NCI-H226 (cell line): ENCODE results near the gene MMP27.
"Not testable (repeated sequence)": the region's sequence is repeated elsewhere in the genome, so short reads cannot be mapped to it uniquely, and the experiment has no call there.

Experiments
- DNase-seq: peaks from one replicate; pipeline ENCODE4 v3.0.0-alpha.2; 2015

Gene MMP27, protein sequence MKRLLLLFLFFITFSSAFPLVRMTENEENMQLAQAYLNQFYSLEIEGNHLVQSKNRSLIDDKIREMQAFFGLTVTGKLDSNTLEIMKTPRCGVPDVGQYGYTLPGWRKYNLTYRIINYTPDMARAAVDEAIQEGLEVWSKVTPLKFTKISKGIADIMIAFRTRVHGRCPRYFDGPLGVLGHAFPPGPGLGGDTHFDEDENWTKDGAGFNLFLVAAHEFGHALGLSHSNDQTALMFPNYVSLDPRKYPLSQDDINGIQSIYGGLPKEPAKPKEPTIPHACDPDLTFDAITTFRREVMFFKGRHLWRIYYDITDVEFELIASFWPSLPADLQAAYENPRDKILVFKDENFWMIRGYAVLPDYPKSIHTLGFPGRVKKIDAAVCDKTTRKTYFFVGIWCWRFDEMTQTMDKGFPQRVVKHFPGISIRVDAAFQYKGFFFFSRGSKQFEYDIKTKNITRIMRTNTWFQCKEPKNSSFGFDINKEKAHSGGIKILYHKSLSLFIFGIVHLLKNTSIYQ

DNA sequence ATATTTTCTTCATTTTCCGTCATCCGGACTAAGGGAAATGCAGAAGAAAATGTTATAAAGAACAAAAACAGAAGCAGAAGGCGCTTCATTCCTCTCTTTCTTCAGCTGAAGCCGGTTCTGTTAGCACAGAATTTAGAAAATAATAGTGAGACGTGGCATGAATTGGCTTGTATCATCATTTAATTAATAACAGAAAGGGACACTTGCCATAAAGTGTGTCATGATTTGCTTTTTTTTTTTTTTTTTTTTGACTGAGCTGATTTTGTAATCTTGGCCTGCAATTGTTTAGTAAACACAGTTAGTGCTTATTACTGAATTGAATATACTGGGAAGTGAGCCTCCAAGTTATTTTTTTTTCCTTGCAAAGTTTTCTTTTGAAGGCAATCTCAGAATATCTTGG, at the start of gene MMP27:
Gene MMP27 (minus strand): TSS at position 144 of the 400 bp plus-strand sequence. CDS start 55 bp downstream, at position 89.
- DNase-seq = no peak

DNA sequence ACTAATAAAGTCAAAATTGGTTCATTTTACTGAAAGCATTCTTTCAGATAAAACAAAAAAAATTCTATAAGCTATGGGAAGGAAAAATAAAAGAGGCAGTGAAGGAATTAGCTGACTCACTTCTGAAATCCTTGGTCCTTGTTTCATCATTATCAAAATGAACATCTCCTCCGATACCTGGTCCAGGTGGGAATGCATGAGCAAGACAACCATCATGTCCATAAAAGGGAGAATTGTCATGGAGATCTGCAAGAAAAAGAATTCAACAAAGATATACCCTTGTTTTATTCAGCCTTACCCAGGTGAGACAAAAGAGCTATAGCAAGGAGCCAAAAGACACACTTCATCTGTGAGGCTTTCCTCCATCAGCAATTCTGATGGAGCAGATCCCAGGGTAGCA, 47.7 kb upstream of the MMP27 start:
- DNase-seq = no peak

DNA sequence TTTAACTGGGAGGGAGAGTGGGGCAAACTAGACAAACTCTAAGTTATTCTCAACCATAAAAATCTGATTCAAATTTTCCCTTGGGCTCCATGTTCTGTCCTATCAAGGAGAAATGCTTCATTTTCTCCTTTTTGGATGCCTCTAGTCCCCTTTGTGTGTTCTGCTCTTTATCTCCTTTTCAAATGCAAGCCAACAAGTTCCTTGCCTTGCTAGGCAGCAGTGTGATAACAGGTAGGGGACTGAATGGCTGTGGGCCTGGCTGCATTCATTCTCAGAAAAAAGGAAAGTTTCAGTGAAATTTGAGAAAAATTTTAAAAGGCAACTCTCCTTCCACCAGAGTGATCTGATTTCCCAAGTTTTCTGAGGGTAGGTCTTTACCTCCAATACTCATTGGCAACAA, 46.1 kb upstream of the MMP27 start:
- DNase-seq = no peak

DNA sequence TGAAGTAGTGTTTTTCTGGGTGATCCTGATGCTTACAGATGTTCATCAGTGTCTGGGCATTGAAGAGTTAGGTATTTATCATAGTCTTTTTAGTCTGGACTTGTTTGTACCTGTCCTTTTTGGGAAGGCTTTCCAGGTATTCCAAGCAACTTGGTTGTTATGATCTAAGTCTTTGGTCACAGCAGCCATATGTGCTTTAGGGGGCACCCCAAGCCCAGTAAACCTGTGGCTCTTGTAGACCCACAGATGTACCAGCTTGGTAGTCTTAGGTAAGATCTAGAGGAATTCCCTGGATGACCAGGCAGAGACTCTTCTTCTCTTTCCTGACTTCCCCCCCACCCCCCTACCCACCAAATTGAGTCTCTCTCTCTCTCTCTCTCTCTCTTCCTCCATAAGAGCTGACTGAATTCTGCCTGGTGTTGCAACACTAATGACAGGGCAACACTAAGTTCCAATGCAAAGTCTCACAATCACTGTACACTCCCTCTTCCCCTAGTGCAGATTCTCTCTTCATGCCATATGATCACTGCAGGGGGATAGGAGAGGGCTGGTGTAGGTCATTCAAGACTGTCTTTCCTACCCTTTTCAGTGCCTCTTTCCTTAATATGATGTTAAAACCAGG, 43.6 kb upstream of the MMP27 start:
- DNase-seq = no peak

DNA sequence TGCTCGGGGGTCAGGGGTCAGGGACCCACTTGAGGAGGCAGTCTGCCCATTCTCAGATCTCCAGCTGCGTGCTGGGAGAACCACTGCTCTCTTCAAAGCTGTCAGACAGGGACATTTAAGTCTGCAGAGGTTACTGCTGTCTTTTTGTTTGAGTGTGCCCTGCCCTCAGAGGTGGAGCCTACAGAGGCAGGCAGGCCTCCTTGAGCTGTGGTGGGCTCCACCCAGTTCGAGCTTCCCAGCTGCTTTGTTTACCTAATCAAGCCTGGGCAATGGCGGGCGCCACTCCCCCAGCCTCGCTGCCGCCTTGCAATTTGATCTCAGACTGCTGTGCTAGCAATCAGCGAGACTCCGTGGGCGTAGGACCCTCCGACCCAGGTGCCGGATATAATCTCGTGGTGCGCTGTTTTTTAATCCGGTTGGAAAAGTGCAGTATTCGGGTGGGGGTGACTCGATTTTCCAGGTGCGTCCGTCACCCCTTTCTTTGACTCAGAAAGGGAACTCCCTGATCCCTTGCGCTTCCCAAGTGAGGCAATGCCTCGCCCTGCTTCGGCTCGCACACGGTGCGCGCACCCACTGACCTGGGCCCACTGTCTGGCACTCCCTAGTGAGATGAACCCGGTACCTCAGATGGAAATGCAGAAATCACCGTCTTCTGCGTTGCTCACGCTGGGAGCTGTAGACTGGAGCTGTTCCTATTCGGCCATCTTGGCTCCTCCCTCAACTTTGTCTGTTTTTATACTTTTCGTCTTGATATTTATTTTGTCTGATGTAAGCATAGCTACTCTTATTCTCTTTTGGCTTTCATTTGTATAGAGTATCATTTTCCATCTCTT, 41.4 kb upstream of the MMP27 start:
- DNase-seq = not testable (repeated sequence)

DNA sequence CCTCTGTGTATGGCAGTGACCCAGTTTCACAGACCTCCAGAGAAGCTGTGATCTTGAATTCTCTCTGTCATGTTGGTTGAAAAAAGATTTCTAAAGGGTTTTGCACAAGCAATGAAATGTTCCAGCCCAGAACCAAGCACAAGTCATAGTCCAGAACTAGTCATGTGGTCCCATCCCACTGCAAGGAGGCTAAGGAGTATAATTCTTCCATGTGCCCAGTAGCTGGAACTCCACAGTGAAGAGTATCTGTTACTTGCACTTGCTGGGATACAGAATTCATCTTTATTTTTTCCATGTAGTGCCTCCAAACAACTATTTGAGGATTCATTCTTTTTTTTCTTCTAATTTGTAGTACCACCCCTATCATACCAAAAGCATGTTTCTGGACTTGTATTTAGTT, 29.1 kb upstream of the MMP27 start:
- no peak for DNase-seq

DNA sequence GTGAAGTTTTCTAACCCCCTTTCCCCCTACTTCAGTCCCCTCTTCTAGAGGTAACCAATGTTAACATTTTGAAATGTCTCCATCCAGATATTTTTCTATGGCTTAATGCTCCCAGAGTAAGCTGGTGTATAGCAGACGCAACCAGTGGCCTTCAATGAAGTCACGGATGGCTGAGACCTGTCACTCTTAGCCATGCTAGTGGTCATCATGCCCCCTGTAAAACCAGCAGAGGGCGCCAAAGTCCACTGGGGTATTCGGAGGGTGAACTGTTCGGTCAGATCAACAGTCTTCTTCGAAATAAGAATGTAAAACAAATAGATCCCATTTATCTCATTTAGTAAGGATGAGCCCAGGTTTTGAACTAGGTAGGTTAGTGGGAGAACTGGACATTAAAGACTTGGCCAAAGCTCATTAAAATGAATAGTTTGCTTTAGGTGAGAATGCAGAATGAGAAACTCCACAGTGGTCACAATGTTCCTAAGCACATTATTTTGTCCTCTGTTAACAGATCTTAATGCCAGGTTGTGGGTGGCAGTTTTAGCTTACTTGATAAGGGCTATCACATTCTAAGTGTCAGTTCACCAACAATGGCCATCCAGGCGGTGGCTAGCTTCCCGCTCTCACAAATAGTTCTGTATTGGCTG, 27.8 kb upstream of the MMP27 start:
- peak; percentile 31 for DNase-seq

DNA sequence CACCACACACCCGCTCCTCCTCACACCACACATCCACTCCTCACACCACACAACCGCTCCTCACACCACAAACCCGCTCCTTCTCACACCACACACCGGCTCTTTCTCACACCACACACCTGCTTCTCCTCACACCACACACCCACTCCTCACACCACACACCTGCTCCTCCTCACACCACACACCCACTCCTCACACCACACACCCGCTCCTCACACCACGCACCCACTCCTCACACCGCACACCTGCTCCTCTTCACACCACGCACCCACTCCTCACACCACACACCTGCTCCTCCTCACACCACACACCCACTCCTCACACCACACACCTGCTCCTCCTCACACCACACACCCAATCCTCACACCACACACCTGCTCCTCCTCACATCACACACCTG, 25.4 kb upstream of the MMP27 start:
- not testable (repeated sequence) for DNase-seq

DNA sequence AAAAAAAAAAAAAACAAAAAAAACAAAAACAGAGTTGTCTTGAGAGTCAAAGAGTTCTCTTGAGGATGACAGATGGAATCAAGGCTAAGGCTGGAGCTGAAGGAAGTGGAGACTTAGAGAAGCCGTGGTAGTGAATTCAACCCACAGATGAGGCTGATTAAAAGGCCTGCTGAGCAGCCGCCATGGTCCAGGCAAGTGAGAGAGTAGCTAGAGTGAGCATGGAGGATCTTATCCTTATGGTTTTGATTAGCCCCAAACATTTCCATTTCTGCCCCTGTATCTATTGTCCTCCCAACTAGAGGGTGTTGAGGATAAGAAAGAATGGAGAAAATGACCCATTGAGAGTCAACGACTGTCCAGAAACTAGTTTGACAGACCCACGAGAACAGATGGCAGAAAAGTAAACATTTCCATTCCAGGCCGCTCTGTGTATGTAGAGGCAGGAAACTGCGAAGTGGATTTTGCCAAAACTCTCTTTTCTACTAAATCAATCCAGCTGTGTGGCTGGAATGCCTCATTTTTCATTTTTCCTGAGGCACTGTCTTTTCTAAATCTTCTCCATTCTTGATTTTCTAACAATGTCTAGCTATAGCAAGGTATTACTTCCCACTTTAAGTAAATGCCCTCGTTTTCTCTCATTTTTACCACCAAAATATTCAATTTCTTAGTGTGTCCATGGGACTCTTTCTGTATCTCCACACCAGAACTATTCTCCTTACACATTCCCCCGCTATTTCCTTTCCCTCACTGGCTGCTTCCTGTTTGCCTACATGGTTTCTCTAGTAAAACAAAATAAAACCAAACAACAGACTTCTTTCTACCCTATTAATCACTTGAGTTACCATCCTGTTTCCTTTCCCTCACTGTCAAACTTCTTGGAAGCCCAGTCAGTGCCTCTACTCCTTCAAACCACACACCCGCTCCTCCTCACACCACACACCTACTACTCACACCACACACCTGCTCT, 24.6 kb upstream of the MMP27 start:
- no peak for DNase-seq

DNA sequence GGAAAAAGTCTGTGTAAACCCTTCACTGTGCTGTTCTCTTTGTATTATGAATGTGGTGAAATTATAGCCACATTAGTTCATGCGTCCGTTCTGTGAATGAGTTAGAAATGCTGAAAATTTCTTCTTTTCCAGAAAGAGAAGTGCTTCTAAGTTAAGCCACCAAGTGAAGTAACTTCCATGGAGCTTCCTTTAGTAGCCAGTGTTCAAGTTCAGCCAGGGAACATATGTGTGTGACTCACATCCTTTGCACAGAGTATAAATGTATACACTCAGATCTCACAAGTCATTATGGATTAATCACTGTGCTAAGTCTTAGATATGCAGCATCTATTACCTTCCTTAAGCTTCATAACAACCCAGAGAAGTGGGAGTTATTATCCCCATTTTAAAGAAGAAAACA, 22.3 kb upstream of the MMP27 start:
- DNase-seq = peak; percentile 15

DNA sequence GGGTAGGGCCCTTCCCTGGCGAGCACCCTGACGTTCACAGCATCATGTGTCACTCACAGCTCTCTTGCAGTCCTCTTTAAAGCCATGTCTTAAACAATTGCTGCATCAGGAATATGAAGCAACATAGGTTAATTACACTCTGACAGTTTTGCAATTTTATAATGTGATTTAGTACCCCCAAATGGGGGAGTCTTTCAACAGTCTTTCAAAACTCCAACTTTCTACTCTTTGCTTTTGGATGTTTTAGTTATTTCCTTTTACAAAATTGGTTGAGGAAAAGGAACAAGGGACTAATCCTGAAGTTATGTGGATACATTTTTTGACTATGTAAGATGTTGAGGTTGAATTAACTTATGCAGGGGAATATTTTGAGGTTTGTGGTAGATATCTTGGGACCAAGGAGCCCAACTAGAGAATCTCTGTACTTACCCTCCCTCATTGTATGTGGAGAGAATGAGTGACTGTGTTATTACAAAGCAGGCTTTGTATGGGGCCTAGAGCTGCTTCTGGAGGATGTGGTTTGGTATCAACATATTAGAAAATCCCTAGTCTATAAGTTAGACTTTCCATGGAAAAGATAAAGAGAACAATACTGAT, 19.4 kb upstream of the MMP27 start, which contains the start of gene MMP8:
Gene MMP8 (minus strand): TSS at position 51 of the 597 bp plus-strand sequence. CDS start 99 bp downstream, outside the sequence.
- peak; percentile 33 for DNase-seq

DNA sequence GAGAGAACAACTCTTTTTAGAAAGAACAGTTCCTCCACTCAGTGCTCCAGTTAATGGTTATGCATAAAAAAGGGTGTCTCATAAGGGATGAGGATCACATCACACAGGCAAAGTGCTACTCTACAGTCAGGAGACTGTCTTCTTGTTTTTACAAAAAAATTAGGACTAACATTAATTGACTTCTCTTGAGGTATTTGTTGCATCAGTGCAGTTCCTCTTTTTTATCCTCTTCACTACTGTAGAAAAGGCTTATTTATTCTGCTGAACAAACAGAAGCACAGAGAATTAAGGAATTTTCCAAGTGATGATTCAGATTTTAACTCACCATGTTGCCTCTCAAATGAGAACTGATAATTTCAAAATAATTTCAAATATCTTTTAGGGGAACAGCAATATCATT, 17.3 kb upstream of the MMP27 start:
- DNase-seq = no peak

DNA sequence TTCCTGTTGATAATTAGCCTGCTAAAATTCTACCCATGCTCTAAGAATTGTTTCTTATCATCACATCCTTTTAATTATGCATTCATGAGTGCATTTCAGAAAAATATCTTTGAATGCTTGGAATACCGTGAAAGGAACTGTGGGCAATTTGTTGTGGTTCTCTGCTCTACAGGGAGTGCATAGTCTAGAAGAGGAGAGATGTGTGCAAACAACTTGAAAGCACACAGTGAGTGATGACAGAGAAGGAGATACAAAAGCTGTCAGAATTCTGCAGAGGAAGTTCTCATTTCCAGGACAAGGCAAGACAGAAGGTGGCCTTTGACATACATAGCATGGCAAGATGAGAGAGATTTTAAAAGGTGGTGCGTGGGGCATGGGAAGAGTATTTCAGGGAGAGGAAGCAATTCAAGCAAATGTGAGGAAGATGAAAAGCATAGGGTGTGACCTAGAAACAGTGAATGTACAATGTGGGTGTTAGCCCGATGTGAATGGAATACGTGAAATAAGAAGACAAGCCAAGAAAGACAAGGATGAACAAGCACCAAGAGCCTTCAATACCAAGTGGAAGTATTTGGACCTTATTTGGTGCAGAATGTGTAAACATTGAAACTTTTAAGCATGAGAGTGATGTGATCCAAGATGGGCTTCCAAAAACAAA, 14.2 kb upstream of the MMP27 start:
- DNase-seq = no peak

DNA sequence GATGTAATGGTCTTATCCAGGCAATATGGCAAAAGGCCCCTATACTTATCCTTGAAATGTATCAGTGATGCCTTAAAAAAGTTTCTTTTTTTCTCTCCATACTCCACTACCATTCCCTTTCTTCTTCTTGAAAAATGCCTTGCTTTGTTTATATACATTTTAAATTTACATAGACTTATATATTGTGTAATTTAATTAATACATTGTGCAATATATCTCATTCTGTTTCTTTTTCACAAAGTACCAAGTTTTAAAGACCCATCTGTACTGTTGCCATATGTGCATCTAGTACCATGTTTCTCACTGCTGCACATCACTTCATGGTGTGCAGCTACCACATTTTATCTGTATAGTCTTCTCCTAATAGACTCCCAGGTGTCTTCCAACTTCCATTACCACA, 11.7 kb upstream of the MMP27 start:
- DNase-seq = no peak

DNA sequence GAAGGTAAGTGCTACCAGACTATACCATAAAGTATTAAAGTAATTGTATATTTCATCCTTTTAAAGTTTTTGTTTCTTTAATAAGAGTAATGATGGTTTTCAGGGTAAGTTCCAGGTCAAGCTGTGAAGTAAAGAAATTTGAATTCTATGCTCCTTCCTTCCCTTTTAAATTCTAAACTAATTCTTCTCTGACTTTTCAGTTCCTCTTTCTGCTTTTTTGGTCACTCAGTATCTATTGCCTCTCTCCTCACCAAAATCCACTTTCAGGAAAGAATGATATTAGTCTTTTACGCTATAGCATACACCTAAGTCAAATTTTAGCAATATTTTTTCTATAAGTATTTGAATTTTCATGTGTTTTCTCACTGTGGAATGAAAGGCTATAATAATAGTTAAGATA, 11.0 kb upstream of the MMP27 start:
- no peak for DNase-seq

DNA sequence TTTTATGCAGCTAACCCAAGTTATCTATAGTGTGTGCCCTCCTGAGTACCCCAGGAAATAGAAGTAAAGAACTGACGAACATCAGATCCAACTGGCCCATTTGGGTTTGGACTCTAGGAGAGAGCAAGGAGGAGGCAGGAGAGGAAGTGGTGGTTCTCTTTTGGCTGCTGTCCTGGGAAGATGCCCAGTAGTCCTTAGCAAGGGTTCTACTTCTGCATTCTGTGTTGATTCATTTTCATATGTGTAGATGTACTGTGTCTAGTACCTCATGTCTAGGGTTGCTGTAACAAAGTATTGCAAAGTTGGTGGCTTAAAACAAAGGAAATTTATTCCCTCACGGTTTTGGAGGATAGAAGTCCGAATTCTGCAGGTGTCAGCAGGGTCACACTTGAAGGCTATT, 6.6 kb upstream of the MMP27 start:
- no peak for DNase-seq

DNA sequence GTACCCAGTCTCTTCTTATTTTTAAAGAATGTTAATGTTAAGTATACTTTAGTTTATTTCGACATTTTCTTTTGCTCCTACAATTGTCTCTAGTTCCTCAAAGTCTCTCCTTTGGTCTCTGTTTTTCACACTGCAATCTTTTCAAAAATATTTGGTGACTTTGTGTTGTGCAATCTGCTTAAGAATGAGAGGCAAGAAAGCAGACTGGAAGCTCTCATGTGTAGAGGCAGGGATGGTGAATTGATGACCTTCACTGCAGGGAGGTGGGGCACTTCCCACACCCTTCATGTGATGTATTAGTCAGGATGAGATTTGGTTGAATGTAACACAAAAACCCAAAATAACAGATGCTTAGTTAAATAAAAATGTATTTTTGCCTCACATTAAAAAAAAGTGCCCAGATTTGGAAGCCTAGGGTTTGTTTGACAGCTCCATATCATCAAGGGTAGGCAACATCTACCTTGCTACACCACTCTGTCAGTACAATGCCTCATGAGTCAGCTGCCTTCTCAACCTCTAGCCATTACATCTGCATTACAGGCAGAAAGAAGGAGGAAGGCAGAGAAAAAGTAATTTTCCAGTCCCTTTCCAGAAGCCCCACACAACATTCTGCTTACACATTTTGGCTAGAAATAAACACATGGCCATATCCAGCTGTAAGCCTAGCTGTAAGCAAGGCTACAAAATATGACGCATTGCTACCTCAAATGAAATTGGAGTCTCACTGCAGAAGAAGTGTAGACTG, 3.8 kb upstream of the MMP27 start:
- no peak for DNase-seq

DNA sequence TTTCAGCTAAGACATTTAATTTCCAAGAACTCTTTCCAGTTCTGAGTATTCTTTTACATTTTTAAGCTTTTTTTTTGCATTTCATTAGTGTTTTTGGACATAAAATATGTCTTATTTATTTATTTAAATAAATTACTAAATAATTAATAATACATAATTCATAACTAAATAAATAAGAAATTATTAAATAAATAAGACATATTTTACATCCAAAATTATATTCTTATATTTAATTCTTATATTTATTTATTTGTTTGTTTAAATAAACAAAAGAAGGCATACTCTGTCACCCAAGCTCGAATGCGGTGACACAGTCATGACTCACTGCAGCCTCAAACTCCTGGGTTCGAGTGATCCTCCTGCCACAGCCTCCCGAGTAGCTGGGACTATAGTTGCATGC, 3.1 kb upstream of the MMP27 start:
- DNase-seq = no peak

DNA sequence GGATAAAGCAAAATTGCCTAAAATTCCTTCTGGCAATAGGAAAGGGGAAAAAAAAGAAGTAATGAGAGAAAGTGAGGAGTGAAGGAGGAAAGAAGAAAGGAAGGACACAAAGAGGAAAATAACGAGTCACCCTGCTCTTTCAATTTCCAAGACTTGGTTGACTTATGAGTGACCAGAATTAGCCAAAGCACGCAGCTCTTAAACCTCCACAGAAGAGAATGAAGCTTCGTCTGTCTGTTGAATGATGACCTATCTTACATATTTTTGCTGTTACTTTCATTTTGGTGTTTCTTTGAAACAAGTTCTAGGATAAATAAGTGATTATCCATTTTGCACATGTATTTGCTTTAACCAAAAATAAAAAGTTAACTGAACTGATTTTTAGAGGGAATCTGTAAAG, 728 bp downstream of the MMP27 start:
- no peak for DNase-seq
